GM19467 (cell line): ENCODE results near the gene VIPR2.
"Not testable (repeated sequence)": the region's sequence is repeated elsewhere in the genome, so short reads cannot be mapped to it uniquely, and the experiment has no call there.

ENCODE experiments used
- ATAC-seq: cut with Tn5 transposase; IDR thresholded peaks from one replicate; pipeline ENCODE4 v1.9.1; 2021; ENCODE audit warnings: mild to moderate bottlenecking, moderate library complexity; ENCODE audit not compliant: unreplicated experiment

The VIPR2 gene, protein sequence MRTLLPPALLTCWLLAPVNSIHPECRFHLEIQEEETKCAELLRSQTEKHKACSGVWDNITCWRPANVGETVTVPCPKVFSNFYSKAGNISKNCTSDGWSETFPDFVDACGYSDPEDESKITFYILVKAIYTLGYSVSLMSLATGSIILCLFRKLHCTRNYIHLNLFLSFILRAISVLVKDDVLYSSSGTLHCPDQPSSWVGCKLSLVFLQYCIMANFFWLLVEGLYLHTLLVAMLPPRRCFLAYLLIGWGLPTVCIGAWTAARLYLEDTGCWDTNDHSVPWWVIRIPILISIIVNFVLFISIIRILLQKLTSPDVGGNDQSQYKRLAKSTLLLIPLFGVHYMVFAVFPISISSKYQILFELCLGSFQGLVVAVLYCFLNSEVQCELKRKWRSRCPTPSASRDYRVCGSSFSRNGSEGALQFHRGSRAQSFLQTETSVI

GRCh38 chr7:159144758-159145489, at the start of gene VIPR2:
Gene VIPR2, minus strand, starts transcription at chr7:159144867. Its CDS starts 96 bp downstream, at chr7:159144771.
- no peak for ATAC-seq

GRCh38 chr7:159193543-159194090, 49.0 kb upstream of the VIPR2 start:
- ATAC-seq = no peak

- no peak for ATAC-seq
These were observed 48.2 kb upstream of the VIPR2 start for GRCh38 chr7:159192725-159193453.

GRCh38 chr7:159192013-159192412, 47.3 kb upstream of the VIPR2 start:
- no peak for ATAC-seq

GRCh38 chr7:159191236-159191635, 46.6 kb upstream of the VIPR2 start:
- no peak for ATAC-seq

- ATAC-seq = no peak
These were observed 43.3 kb upstream of the VIPR2 start for GRCh38 chr7:159188011-159188410.

- ATAC-seq = no peak
These were observed 34.6 kb upstream of the VIPR2 start for GRCh38 chr7:159179241-159179640.

DNA sequence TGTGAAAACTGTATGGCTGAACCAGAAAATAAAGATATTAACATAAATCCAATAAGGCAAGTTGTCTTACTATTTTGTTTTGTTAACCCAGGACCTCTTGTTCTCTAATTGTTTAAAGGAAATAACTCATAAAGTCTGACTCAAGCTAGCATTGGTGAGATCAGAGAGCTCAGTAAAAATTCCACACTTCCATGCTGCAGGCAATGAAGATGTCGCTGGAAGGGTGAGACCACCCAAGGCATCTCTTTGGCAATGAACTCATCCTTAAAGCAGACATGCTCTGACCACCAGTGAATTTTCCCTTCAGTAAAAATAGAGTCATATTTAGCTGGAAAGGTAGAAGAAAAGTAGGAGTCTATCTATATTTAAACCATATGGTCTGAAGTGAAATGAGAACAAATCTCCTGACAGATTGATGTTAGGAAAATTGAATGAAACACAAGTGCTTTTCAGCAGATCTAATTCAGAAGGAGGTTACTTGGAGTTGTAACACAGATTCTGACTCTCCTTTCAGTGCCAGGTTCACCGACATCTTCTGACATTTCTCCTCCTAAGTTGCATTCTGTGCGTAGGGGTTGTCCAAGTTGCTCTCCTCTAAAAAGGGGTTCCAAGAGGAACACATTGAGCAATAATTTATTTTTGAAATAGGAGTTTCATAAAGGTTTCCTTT, 32.8 kb upstream of the VIPR2 start:
- ATAC-seq = no peak

DNA sequence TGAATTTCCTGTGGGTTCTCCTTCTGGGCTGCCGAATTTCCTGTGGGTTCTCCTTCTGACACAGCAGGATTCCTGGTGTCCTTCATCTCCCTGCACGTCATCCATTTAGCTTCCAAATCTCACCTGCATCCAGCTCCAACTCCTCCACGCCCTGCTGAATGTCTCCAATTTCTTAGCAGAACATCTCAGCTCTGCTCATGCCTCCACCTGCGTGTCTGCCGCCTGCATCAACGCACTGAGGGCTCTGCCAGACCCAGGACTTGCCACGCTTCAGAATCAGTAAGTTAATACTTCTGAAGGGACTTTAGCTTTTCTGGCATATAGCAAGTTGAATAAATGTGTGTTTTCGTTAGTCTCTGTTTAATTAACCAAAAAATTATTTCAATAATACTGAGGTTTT, 31.1 kb upstream of the VIPR2 start:
- ATAC-seq = no peak

- not testable (repeated sequence) for ATAC-seq
These were observed 30.4 kb upstream of the VIPR2 start for GRCh38 chr7:159175100-159175499.

- ATAC-seq = no peak
These were observed 27.7 kb upstream of the VIPR2 start for GRCh38 chr7:159172400-159172799.

- no peak for ATAC-seq
These were observed 24.7 kb upstream of the VIPR2 start for GRCh38 chr7:159169391-159169790.

GRCh38 chr7:159167139-159167538, 22.5 kb upstream of the VIPR2 start:
- ATAC-seq = no peak

DNA sequence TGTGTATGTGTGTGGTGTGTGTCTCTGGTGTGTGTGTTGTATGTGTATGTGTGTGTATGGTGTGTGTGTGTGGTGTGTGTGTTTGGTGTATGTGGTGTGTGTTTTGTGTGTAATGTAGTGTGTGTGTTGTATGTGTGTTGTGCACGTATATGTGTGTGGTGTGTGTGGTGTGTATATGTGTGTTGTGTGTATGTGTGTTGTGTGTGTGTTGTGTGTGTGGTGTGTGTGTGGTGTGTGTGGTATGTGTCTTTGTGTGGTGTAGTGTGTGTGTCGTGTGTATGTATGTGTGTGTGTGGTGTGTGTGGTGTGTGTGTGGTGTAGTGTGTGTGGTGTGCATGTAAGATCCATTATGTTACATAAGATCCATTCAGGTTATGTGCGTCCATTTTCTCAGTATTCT, 21.9 kb upstream of the VIPR2 start:
- no peak for ATAC-seq

GRCh38 chr7:159165352-159165751, 20.7 kb upstream of the VIPR2 start:
- ATAC-seq = no peak

DNA sequence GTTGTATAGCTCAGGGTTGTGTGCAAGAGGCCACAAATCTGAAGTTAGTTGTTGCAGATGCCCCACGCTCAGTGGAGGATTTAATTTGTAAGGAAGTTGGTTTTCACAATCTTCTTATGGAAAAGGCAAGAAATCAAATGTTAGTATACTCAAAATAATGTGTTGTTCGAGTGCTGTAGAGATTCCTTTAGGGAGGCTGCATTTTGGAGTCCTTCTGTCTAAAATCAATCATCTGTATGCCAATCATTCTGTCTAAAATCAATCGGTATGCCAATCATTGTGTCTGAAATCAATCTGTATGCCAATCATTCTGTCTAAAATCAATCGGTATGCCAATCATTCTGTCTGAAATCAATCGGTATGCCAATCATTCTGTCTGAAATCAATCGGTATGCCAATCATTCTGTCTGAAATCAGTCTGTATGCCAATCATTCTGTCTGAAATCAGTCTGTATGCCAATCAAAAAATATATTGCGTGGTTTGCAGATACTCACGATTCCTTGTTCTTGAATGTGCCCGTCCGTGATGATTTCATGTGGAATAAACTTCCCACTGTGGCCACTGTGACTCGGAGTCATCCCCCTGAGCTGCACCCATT, 19.1 kb upstream of the VIPR2 start:
- ATAC-seq = not testable (repeated sequence)

DNA sequence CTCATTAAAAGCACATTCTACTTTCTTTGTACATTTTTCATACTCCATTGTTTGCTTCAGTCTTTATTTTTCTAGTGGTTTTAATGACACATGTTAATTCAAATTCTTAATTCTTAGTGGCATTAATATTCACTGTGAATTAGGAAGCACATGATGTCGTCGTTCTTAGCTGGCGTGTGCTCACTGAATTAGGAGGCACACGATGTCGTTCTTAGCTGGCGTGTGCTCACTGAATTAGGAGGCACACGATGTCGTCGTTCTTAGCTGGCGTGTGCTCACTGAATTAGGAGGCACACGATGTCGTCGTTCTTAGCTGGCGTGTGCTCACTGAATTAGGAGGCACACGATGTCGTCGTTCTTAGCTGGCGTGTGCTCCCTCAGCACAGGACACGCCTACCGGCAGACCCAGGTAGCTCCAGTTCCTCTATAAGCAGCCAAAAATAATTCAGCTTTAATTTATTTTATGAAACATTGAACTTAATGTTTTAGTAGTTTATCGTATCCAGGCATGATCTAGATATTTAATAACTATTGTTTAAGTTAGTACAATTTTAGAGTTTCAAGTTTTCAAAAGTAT, 17.5 kb upstream of the VIPR2 start:
- not testable (repeated sequence) for ATAC-seq

DNA sequence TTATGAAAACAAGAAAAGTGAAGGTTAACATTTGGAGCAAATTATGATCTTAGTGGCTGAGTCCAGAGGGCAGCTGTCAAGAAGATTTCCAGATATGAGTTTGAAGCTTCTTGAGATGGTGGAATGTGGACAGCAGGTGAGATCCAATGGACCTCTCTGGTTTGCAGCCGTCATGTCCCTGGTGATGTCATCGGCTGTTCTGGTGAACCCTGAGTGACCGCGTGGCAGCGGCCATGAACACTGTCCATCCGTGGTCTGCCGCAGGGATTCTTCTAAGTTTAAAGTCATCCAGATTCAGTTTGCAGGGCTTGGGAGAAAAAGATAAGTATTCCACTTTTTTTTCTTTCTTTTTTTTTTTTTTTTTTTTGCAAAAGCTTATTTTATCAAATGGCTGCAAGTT, 15.8 kb upstream of the VIPR2 start:
- no peak for ATAC-seq

DNA sequence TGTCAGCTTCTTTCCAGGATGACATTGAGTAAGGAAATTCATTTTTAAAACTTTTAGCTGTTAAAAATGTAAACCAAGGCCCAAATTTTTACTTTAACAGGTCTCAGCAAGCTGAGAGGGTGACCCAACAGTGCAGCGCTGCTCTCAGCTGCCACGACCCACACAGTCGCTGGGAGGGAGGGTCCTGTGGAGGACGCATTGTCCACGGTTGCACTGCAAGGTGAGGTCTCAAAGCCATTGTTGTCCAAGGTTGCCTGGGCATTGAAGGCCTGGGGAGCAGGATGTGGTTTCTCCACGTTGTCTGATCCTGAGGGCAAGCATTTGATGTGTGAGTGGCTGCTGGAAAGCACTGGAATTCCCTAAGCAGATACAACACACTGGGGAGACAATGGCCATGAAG, 15.1 kb upstream of the VIPR2 start:
- no peak for ATAC-seq

GRCh38 chr7:159158888-159159405, 14.3 kb upstream of the VIPR2 start:
- no peak for ATAC-seq
